Choroid plexus epithelial cell (primary cell): Measurements from ENCODE around the gene TXLNB.

Source experiments
- DNase-seq: peaks from one replicate; pipeline ENCODE4 v3.0.0-alpha.2; 2010; ENCODE audit warnings: low read depth
- H3K4me3 ChIP-seq: 2 replicates; pipeline ENCODE4 v1.5.1; 2011; ENCODE audit warnings: low read depth, mild to moderate bottlenecking, control low read depth, low read length, moderate library complexity
- TF ChIP-seq, protein P1 (sequence below): conservative IDR thresholded peaks from 2 replicates; pipeline ENCODE4 v1.5.1; 2011; ENCODE audit warnings: low read depth, mild to moderate bottlenecking, control low read depth, inconsistent platforms, low read length, moderate library complexity

TXLNB gene

DNA sequence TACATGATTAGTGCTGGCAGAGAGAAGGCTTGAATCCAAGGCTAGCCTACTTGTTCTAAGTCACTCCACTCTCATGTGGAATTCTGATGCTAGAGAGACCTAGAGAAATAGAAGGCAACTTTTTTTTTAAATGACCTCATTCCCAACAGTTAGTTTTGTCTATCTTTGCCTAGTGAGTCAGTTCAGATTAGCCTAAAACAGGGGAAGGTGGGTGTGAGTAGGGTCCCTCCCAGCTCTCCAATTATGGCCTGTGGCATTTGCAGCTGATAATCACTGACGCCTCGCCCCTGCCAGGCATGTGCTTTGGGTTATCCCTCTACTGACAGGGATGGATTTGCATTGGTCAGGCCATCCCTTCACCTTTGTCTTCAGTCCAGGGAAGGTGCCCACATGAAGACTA lies 13.6 kb downstream of the TXLNB start:
- DNase-seq: no peak
- H3K4me3 ChIP-seq: no peak overlapping the region
- TF ChIP-seq, protein P1, sequence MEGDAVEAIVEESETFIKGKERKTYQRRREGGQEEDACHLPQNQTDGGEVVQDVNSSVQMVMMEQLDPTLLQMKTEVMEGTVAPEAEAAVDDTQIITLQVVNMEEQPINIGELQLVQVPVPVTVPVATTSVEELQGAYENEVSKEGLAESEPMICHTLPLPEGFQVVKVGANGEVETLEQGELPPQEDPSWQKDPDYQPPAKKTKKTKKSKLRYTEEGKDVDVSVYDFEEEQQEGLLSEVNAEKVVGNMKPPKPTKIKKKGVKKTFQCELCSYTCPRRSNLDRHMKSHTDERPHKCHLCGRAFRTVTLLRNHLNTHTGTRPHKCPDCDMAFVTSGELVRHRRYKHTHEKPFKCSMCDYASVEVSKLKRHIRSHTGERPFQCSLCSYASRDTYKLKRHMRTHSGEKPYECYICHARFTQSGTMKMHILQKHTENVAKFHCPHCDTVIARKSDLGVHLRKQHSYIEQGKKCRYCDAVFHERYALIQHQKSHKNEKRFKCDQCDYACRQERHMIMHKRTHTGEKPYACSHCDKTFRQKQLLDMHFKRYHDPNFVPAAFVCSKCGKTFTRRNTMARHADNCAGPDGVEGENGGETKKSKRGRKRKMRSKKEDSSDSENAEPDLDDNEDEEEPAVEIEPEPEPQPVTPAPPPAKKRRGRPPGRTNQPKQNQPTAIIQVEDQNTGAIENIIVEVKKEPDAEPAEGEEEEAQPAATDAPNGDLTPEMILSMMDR: no peak

DNA sequence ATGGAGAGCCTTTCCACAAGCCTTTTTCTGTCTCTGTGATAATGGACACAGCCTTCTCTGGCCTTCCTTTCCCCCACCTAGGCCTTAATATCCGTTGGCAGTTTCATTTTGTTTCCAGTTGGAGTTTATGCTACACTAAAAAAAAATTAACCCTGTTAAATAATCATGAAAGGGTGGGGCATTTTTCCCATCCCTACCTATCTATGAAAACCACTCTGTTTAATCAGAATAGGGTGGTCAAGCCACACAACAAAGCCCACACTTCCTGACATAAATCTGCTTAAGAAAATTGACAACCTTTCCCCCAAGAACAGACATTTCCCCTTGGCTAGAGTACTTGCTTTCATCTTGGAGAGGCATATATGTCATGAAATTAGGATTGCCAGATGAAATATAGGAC lies 14.2 kb downstream of the TXLNB start:
- DNase-seq: no peak
- H3K4me3 ChIP-seq: no peak overlapping the region
- TF ChIP-seq, protein P1: no peak

DNA sequence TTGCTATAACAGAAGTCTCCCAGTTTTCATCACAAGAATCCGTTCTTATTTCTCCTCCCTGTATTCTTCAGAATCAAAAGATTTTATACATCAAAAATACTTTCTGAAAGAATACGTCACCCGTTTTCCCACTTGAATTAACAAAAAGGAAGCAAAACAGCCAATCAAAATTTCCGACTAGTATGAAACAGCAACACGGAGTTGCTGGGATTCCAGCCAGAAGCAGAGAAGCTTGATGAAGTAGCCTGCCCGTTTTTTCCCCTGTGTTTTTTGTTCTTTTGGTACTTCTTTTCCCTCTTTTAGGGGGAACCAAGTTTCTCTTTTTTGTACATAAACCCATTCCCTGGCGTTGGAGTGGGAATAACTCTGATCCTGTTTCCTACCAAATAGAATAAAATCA lies 14.6 kb downstream of the TXLNB start:
- TF ChIP-seq, protein P1: no peak
- no peak for DNase-seq
- H3K4me3 ChIP-seq: no peak overlapping the region

DNA sequence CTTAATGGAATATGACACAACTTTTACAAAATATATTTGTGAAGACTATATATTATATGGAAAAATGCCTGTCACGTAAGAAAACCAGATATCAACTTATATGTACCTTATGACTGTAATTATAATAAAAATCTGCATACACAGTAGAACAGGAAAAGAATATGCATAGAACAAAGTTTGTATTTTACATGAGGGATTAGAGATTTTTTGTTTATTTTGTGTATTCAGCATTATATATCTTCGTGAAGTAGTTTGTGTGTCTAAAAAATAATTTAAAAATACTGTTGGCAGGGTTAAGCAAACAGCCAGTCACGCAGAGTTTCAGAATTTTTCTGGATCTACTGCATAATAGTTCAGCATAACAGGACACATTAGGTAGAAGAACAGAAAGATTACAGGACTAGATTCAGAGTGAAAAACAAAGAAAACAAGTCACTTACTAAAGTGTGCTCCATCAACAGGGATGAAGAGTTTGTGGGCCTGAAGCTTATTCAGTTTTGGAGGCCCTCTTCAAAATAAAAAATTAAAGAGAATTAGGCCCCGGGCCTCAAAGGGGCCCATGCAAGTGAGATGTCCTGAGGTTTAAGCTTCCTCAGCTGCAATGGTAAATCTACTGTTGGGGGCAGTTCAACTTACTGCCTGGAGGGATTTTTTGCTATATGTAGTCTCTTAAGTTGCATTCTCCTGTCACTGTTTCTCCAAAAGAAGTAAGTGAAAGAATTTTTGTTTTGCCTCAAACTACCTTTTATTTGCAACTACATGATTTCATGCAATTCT lies 16.3 kb downstream of the TXLNB start:
- no peak overlapping the region for H3K4me3 ChIP-seq
- no peak for DNase-seq
- TF ChIP-seq, protein P1: no peak

DNA sequence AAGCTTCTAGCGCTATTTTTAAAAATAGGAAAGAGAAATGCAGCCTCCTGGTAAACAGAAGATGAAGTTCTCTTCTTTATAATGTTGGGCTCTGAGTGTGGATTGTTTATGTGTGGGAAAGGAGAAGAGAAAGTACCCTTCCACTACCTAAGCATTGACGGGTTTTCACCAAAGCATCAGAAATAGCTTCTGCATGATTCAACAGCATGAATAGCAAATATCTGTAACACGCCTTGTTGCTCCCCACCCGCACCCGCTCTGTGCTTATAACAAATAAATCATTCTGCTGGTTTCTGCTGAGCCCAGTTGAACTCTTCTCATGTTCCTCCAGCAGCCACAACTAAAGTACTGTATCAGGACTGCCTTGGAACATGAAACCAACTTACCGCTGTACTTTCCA lies 20.7 kb downstream of the TXLNB start:
- peak; percentile 52 for DNase-seq
- TF ChIP-seq, protein P1: no peak
- no peak overlapping the region for H3K4me3 ChIP-seq

DNA sequence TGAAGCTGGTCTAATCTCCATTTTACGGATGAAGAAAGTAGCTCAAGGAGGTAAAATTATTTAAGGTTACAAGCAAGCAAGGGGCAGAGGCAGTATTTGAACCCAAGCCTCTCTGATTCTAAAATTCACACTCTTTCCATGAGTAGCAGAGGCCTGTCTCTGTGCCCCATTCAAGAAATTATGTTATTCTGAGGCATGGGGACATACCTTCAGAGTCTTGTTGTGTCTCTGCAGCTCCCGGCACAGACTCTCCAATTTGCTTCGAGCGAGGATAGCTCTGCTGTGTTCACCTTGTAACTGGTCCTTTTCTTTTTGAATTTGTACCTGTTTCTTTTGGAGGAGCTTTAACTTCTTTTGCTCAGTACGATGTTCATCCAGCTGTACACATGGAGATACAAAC lies 21.5 kb downstream of the TXLNB start:
- TF ChIP-seq, protein P1: no peak
- no peak overlapping the region for H3K4me3 ChIP-seq
- no peak for DNase-seq
